Lower leg skin (tissue), 4 donors: ENCODE results near the gene GATA6. TPM values are rescaled to one million over a fixed set of nuclear protein-coding genes. Genes with fewer than 3 reads are reported as not detected.

ENCODE experiments used
- DNase-seq, 2 donors: peaks; one replicate each; pipeline ENCODE4 v3.0.0-alpha.2; 2019; ENCODE audit warnings: low spot score in 2 of 2
- H3K4me3 ChIP-seq: fragments of 200-600 bp; sonication (generic); 2 replicates; pipeline ENCODE4 v1.5.1; 2017; ENCODE audit warnings: mild to moderate bottlenecking, low read depth; ENCODE audit not compliant: poor library complexity, severe bottlenecking
- POLR2A ChIP-seq, 2 donors: fragments of 450-650 bp; IDR thresholded peaks; one replicate each; pipeline ENCODE4 v1.6.1; 2016 to 2017; ENCODE audit warnings: antibody characterized with exemption in 2 of 2, mild to moderate bottlenecking in 1 of 2, moderate library complexity in 1 of 2
- WGBS, 2 donors: methylation state at CpG; one replicate each; pipeline ENCODE4 v1.1.5; 2018; 5-methylcytosine and 5-hydroxymethylcytosine counted together
- intact Hi-C: fragments of 100-400 bp; cut with DNase I; formaldehyde crosslinking; loops from one replicate; pipeline ENCODE4 v1.15.0; 2023; ENCODE audit warnings: low total_unique reads
- total RNA-seq, 4 donors: library from RNA; depleted of rRNA; stranded (reverse); fragments of >200 nt; gene quantifications; one replicate each; pipeline ENCODE4 v1.1.0, GENCODE V29; 2016
- TF ChIP-seq, protein P1 (sequence below), 3 donors: fragments of 450-650 bp; IDR thresholded peaks; one replicate each; pipeline ENCODE4 v1.5.1; 2016; ENCODE audit warnings: antibody characterized with exemption in 3 of 3, mild to moderate bottlenecking in 3 of 3, moderate library complexity in 2 of 3

Gene GATA6
- total RNA-seq, 4 donors from 2014 or later: 0.65 to 6.7 (median 5.1) TPM

DNA sequence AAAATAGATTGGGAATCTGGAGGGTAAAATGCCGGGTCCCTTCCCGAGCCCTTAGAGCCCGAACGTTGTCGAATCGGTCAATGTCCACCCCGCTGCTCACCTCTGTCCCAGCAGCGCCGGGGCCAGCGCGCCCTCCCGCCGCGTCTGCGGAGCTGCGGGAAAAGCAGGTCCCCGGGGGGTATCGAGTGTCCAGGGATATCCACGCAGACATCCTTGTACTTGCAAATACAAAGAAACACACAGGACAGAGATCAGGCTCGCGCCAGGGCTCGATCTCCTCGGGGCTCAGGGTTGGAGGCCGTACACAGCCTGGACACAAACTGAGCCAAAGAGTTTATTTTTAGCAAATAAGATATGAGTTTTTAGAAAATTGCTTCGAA is 2.3 kb upstream of the GATA6 start:
- no peak overlapping the region for H3K4me3 ChIP-seq
- 18 to 19% methylated on average over 25 of the region's 25 CpGs for WGBS, 2 donors
- peak in 1 of 2 donors; percentile 73 for DNase-seq
- TF ChIP-seq POLR2A (IDR thresholded peaks at IDR 0.05): no peak
- TF ChIP-seq, protein P1, sequence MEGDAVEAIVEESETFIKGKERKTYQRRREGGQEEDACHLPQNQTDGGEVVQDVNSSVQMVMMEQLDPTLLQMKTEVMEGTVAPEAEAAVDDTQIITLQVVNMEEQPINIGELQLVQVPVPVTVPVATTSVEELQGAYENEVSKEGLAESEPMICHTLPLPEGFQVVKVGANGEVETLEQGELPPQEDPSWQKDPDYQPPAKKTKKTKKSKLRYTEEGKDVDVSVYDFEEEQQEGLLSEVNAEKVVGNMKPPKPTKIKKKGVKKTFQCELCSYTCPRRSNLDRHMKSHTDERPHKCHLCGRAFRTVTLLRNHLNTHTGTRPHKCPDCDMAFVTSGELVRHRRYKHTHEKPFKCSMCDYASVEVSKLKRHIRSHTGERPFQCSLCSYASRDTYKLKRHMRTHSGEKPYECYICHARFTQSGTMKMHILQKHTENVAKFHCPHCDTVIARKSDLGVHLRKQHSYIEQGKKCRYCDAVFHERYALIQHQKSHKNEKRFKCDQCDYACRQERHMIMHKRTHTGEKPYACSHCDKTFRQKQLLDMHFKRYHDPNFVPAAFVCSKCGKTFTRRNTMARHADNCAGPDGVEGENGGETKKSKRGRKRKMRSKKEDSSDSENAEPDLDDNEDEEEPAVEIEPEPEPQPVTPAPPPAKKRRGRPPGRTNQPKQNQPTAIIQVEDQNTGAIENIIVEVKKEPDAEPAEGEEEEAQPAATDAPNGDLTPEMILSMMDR (IDR thresholded peaks at IDR 0.05): no peak
- intact Hi-C loops: loop anchor here (5.0 kb wide), 1 partner anchor 390 kb away; no protein-coding TSS in a partner anchor

DNA sequence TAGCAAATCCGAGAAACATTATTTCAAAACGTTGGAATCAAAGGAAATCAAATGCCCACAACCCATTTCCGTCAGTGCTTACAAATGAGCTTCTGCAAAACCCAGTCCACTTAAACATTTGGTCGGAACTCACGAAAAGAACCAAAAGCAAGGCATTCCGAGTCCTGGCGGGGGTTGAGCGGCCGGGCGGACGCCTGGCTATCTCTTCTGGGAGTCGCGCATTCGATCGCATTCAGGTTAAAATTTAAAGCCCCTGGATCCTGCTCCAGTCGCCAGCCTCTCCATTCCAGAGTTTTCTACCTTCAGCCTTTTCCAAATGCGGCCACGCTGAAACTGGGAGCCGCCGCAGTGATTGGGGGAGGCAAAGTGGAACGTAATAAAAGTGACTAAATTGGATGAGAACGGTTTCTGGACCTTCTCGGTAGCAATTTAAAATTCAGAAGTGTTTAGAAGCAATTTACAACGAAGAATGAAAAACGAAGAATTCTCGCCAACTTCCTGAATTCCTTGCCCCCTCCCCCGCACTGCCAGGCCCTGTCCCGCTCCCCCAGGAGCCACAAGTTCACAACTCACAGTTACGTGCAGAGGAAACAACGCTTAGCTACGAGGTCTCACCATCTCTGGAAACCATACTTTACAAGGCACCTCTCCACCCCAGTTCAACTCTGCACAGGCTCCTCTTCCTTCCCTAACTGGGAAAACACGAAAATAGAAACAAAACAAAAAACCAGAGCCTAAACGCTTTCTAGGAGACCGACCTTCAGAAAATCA is 1.7 kb upstream of the GATA6 start:
- DNase-seq: peak in 1 of 2 donors; percentile 79
- intact Hi-C loops: loop anchor here (5.0 kb wide), 1 partner anchor 390 kb away; no protein-coding TSS in a partner anchor
- H3K4me3 ChIP-seq: no peak overlapping the region

DNA sequence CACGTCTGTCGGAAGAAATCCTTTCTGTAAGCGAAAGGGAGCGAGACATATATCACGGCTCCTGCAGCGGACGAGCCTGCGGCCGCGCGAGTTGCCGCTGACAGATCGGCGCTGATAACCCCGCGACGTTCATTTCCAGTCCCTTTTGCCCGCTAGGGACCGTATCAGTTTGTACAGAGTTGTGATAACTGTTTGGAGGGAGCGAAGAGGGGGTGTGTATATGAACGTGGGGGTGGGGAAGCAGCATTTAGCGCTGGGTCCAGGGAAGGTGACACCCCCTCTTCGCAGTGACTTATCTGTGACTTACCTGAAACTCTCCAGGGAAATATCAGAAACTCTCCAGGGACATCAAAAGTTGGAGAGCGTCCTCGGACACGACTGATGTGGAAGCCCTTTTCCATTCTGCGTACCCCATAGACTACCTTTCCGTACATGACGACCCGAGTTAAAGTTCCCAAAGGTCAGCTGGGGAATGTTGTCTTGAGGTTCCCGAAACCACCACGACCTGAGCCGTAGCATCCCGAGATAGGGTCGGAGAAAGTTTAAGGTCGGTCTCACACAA is 948 bp upstream of the GATA6 start:
- no peak overlapping the region for H3K4me3 ChIP-seq
- DNase-seq: peak in 1 of 2 donors; percentile 64
- TF ChIP-seq, protein P1 (IDR thresholded peaks at IDR 0.05): no peak
- intact Hi-C loops: loop anchor here (5.0 kb wide), 1 partner anchor 389 kb away; no protein-coding TSS in a partner anchor
- WGBS, 2 donors: 7 to 8% methylated on average over 36 of the region's 36 CpGs

More for the DNA sequence above, 1.7 kb upstream of the GATA6 start:
- WGBS, 2 donors: 14 to 15% methylated on average over 34 of the region's 34 CpGs
- TF ChIP-seq, protein P1 (IDR thresholded peaks at IDR 0.05): no peak
- TF ChIP-seq POLR2A (IDR thresholded peaks at IDR 0.05): no peak

DNA sequence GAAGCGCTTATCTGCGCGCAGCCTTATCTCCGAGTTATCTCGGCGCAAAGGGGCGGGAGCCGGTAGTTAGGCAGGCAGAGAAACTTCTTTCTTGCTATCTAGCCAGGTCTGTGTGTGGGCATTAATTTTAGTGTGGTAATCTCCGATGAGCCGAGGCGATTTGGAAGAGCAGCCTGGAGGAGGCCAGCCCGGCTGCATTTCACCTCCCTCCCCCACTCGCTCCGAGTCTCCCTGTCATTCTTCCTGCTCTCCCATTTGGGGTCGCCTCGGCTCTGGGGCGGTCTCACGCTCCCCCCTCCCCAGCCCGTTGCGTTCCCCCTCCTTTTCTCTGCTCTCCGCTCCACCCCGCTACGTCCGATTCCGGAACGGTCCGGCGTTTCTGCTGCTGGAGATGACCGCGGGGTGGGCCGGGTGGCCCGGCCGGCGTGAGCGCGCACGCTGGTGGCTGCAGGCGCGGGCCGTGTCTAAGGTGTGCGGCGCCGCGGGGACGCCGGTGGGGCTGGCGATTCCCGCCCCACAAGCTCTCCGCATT is 566 bp downstream of the GATA6 start:
- 0 to 1% methylated on average over 40 to 49 of the region's 49 CpGs for WGBS, 2 donors
- peak overlapping the region; percentile 62 for H3K4me3 ChIP-seq
- intact Hi-C loops: loop anchor here (5.0 kb wide), 1 partner anchor 387 kb away; no protein-coding TSS in a partner anchor
- TF ChIP-seq, protein P1 (IDR thresholded peaks at IDR 0.05): no peak
- TF ChIP-seq POLR2A (IDR thresholded peaks at IDR 0.05): no peak
- no peak for DNase-seq

DNA sequence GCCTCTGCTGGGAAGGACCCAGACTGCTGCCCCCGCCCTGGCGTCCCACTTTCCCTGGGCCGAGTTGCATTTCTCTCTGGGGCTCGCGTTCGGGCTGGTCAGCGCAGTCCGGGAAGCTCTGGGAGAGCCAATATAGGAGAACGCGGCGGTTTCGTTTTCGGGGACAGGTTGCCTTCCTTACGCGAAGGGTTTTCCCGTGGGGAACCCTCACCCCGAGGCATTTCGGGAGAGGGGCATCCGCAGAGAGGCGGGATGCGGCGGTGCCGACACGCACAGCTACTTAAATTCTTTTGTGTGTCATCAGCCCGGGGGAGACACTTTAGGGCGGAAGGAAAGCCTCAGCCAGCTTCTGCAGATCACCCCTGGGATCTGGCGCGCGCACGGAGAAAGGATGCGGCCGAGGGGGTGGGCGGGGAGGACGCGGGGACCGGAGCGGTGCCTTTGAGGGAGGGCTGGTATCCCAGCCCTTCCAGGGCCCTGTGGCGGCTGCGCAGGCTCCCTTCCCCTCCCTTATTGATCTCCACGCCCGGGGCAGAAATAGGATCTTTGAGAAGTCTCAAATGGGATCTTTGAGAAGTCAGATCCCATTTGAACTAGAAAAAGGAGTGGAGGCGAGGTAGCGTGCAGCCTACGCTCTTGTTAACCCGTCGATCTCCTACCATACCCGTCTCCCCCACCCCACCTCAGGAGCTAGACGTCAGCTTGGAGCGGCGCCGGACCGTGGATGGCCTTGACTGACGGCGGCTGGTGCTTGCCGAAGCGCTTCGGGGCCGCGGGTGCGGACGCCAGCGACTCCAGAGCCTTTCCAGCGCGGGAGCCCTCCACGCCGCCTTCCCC is 1.2 kb downstream of the GATA6 start:
- WGBS, 2 donors: 0% methylated on average over 44 to 47 of the region's 66 CpGs
- no peak for TF ChIP-seq POLR2A (IDR thresholded peaks at IDR 0.05)
- TF ChIP-seq, protein P1 (IDR thresholded peaks at IDR 0.05): no peak
- H3K4me3 ChIP-seq: peak overlapping the region; percentile 62
- intact Hi-C loops: no loop called here
- peak in 1 of 2 donors; percentile 87 for DNase-seq
